Fibroblast of lung (primary cell): ENCODE data around the gene EEF1A2. TPM values are rescaled to one million over a fixed set of nuclear protein-coding genes. Genes with fewer than 3 reads are reported as not detected.
"Not testable (repeated sequence)": the region's sequence is repeated elsewhere in the genome, so short reads cannot be mapped to it uniquely, and the experiment has no call there.

Source experiments
- DNase-seq, 2 donors: peaks; one replicate each; pipeline versions ENCODE4 v3.0.0 to v3.0.0-alpha.2; 2010; ENCODE audit warnings: low read depth in 2 of 2
- H2AFZ ChIP-seq: 2 replicates; pipeline ENCODE4 v1.5.1; 2012; ENCODE audit warnings: low read length, control low read depth, inconsistent platforms
- H3K27ac ChIP-seq: 2 replicates; pipeline ENCODE4 v1.5.1; 2011; ENCODE audit warnings: low read length, control low read depth; ENCODE audit not compliant: insufficient read depth
- H3K27me3 ChIP-seq: 2 replicates; pipeline ENCODE4 v1.5.1; 2011; ENCODE audit warnings: mild to moderate bottlenecking, low read length; ENCODE audit not compliant: control insufficient read depth, insufficient read depth
- H3K36me3 ChIP-seq: 2 replicates; pipeline ENCODE4 v1.5.1; 2011; ENCODE audit warnings: low read length; ENCODE audit not compliant: control insufficient read depth, insufficient read depth
- H3K4me1 ChIP-seq: 2 replicates; pipeline ENCODE4 v1.5.1; 2011; ENCODE audit warnings: low read length; ENCODE audit not compliant: control insufficient read depth, insufficient read depth; ENCODE audit errors: extremely low read depth
- H3K4me2 ChIP-seq: 2 replicates; pipeline ENCODE4 v1.5.1; 2011; ENCODE audit warnings: low read length, control low read depth; ENCODE audit not compliant: insufficient read depth; ENCODE audit errors: extremely low read depth
- H3K4me3 ChIP-seq, 4 experiments: fragments of 200-600 bp in 1 of 4; sonication (generic) in 1 of 4; replicated peaks in 1 of 4; 2 replicates each; pipeline ENCODE4 v1.5.1; 2011 to 2016; ENCODE audit warnings: low read length in 4 of 4, low read depth in 3 of 4, mild to moderate bottlenecking in 3 of 4, control low read depth in 2 of 4, inconsistent platforms in 1 of 4, mixed read lengths in 1 of 4; ENCODE audit not compliant: insufficient read depth in 1 of 4; ENCODE audit errors: control extremely low read depth in 1 of 4
- H3K79me2 ChIP-seq: 2 replicates; pipeline ENCODE4 v1.5.1; 2012; ENCODE audit warnings: mild to moderate bottlenecking, low read length, inconsistent platforms; ENCODE audit not compliant: control insufficient read depth, insufficient read depth
- H3K9ac ChIP-seq: 2 replicates; pipeline ENCODE4 v1.5.1; 2011; ENCODE audit warnings: mild to moderate bottlenecking, low read length, control low read depth; ENCODE audit not compliant: insufficient read depth
- H3K9me3 ChIP-seq: 2 replicates; pipeline ENCODE4 v1.5.1; 2012; ENCODE audit warnings: low read depth, low read length; ENCODE audit not compliant: control insufficient read depth, insufficient read depth
- H4K20me1 ChIP-seq: 2 replicates; pipeline ENCODE4 v1.5.1; 2011; ENCODE audit warnings: low read length; ENCODE audit not compliant: control insufficient read depth, insufficient read depth; ENCODE audit errors: extremely low read depth
- CTCF ChIP-seq, 2 donors: IDR thresholded peaks in 1 of 2; conservative IDR thresholded peaks in 1 of 2; 1 replicate in 1 of 2; 2 replicates in 1 of 2; pipeline ENCODE4 v1.5.1; 2011 to 2012; ENCODE audit warnings: low read length in 2 of 2, control low read depth in 1 of 2, inconsistent platforms in 1 of 2, low read depth in 1 of 2, mild to moderate bottlenecking in 1 of 2
- EZH2 ChIP-seq: IDR thresholded peaks from 2 replicates; pipeline ENCODE4 v1.5.1; 2012; ENCODE audit warnings: low read length, control low read depth, mild to moderate bottlenecking; ENCODE audit errors: missing control alignments
- polyA plus RNA-seq, 2 donors: library from polyadenylated mRNA; depleted of rRNA in 1 of 2; stranded (reverse) in 1 of 2; unstranded in 1 of 2; fragments of >200 nt; gene quantifications; 2 replicates each; pipeline ENCODE4 v1.2.1, GENCODE V29; 2011 to 2012; ENCODE audit warnings: missing spikeins in 1 of 2
- total RNA-seq: library from RNA; depleted of rRNA; stranded (reverse); fragments of >200 nt; gene quantifications from 2 replicates; pipeline ENCODE4 v1.2.1, GENCODE V29; 2014

The EEF1A2 gene
- total and polyA plus RNA-seq, 2 donors (not counting 1 experiment from before 2014, with no cell fraction given) = 0.16 to 1.7 TPM

DNA sequence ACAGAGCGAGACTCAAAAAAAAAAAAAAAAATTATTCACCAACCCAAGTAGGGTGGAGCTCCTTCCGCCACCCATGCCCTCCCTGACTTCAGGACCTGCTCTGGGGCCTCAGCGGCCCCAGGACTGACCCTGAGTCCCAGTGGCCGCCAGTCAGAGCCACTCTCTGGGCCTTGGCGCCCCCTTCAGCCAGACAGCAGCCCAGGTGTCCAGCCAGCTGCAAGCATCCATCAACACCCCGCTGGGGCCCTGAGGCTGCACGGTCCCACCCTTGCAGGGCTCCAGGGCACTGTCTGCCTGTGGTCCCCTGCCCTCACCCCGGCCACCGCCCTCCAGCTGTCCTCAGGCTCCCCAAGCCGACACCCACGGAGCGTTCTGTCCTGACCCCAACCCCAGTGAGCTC lies 15.0 kb downstream of the EEF1A2 start:
- no peak for TF ChIP-seq CTCF (conservative IDR thresholded peaks at IDR 0.05 in 1 of 2, IDR thresholded peaks at IDR 0.05 in 1 of 2; ENCODE audit: low read depth in 1 of 2, low read length in 2 of 2)
- TF ChIP-seq EZH2 = no peak
- Histone ChIP-seq H3K4me3 (no peak overlapping the region), H4K20me1 (no peaks in the 10 kb centered on the region), H3K4me2 (no peak overlapping the region), H3K79me2 (no peaks in the 10 kb centered on the region), H3K4me1 (no peaks in the 10 kb centered on the region), H3K27me3 (peaks cover 6% of the 10 kb centered on the region), H3K9ac (no peak overlapping the region), H3K27ac (no peak overlapping the region), H3K36me3 (no peaks in the 10 kb centered on the region), H3K9me3 (no peaks in the 10 kb centered on the region), H2AFZ (no peak overlapping the region)
- no peak for DNase-seq

- Histone ChIP-seq H4K20me1 (no peaks in the 10 kb centered on the region), H3K9ac (no peak overlapping the region), H3K4me3 (no peak overlapping the region), H3K4me1 (no peaks in the 10 kb centered on the region), H3K4me2 (no peak overlapping the region), H3K79me2 (no peaks in the 10 kb centered on the region), H3K27me3 (no peaks in the 10 kb centered on the region), H2AFZ (no peak overlapping the region), H3K27ac (no peak overlapping the region), H3K36me3 (no peaks in the 10 kb centered on the region), H3K9me3 (no peaks in the 10 kb centered on the region)
- DNase-seq = no peak
- TF ChIP-seq EZH2 = no peak
- TF ChIP-seq CTCF (conservative IDR thresholded peaks at IDR 0.05 in 1 of 2, IDR thresholded peaks at IDR 0.05 in 1 of 2; ENCODE audit: low read depth in 1 of 2, low read length in 2 of 2) = no peak
These were observed 16.8 kb downstream of the EEF1A2 start for GRCh38 chr20:63482021-63482587.

- no peak overlapping the region for H2AFZ ChIP-seq
- H3K27ac ChIP-seq = no peak overlapping the region
- H3K4me3 ChIP-seq = no peak overlapping the region
- DNase-seq = no peak
- no peaks in the 10 kb centered on the region for H3K4me1 ChIP-seq
- no peaks in the 10 kb centered on the region for H4K20me1 ChIP-seq
- no peaks in the 10 kb centered on the region for H3K9me3 ChIP-seq
- H3K36me3 ChIP-seq = no peaks in the 10 kb centered on the region
- no peak for TF ChIP-seq CTCF (conservative IDR thresholded peaks at IDR 0.05 in 1 of 2, IDR thresholded peaks at IDR 0.05 in 1 of 2; ENCODE audit: low read depth in 1 of 2, low read length in 2 of 2)
- no peak for TF ChIP-seq EZH2
- H3K4me2 ChIP-seq = no peak overlapping the region
- H3K9ac ChIP-seq = no peak overlapping the region
- no peaks in the 10 kb centered on the region for H3K79me2 ChIP-seq
- H3K27me3 ChIP-seq = no peaks in the 10 kb centered on the region
These were observed 17.4 kb downstream of the EEF1A2 start for GRCh38 chr20:63481503-63481902.

- H3K4me2 ChIP-seq, H3K27ac ChIP-seq, H4K20me1 ChIP-seq, H3K4me1 ChIP-seq, H3K9me3 ChIP-seq, H3K27me3 ChIP-seq, H3K4me3 ChIP-seq, H2AFZ ChIP-seq, H3K9ac ChIP-seq, H3K36me3 ChIP-seq, DNase-seq, H3K79me2 ChIP-seq: not testable (repeated sequence)
These were observed 19.0 kb downstream of the EEF1A2 start for GRCh38 chr20:63479695-63480419.
